Lung (tissue), 12 donors: ENCODE results near the gene OR2F2. TPM values are rescaled to one million over a fixed set of nuclear protein-coding genes. Genes with fewer than 3 reads are reported as not detected.

Source experiments
- ATAC-seq: fragments of 200-7000 bp; cut with Tn5 transposase; one replicate; pipeline ENCODE4 v1.9.1; 2020; ENCODE audit warnings: moderate number of reproducible peaks; ENCODE audit not compliant: insufficient read depth, low FRiP score
- DNase-seq, 3 donors: peaks; one replicate each; pipeline ENCODE4 v3.0.0-alpha.2; 2013 to 2017
- H3K27ac ChIP-seq, 2 donors: one replicate each; pipeline ENCODE4 v1.5.1; 2013; ENCODE audit warnings: mild to moderate bottlenecking in 2 of 2, moderate library complexity in 2 of 2, control low read depth in 1 of 2, inconsistent platforms in 1 of 2, low read depth in 1 of 2, low read length in 1 of 2
- H3K27me3 ChIP-seq, 3 donors: one replicate each; pipeline ENCODE4 v1.5.1; 2013; ENCODE audit warnings: low read length in 2 of 3; ENCODE audit not compliant: control insufficient read depth in 3 of 3, insufficient read depth in 3 of 3
- H3K36me3 ChIP-seq, 4 donors: one replicate each; pipeline ENCODE4 v1.5.1; 2013; ENCODE audit warnings: low read length in 4 of 4, mild to moderate bottlenecking in 1 of 4, moderate library complexity in 1 of 4; ENCODE audit not compliant: control insufficient read depth in 4 of 4, insufficient read depth in 4 of 4
- H3K4me1 ChIP-seq, 5 donors: one replicate each; pipeline ENCODE4 v1.5.1; 2013; ENCODE audit warnings: low read length in 5 of 5, mild to moderate bottlenecking in 2 of 5, moderate library complexity in 1 of 5; ENCODE audit not compliant: control insufficient read depth in 5 of 5, insufficient read depth in 5 of 5
- H3K4me3 ChIP-seq: one replicate; pipeline ENCODE4 v1.5.1; 2013; ENCODE audit warnings: mild to moderate bottlenecking, control low read depth, moderate library complexity
- H3K9ac ChIP-seq, 2 donors: one replicate each; pipeline ENCODE4 v1.5.1; 2013; ENCODE audit warnings: low read length in 2 of 2, control low read depth in 1 of 2; ENCODE audit not compliant: insufficient read depth in 1 of 2
- H3K9me3 ChIP-seq, 4 donors: one replicate each; pipeline ENCODE4 v1.5.1; 2013; ENCODE audit warnings: low read length in 3 of 4, mild to moderate bottlenecking in 1 of 4, moderate library complexity in 1 of 4; ENCODE audit not compliant: control insufficient read depth in 4 of 4, insufficient read depth in 3 of 4
- WGBS, 2 donors: extraction: QIAGEN DNeasy Blood & Tissue Kit; methylation state at CpG; one replicate each; pipeline ENCODE4 v1.1.7; 2013; 5-methylcytosine and 5-hydroxymethylcytosine counted together
- polyA plus RNA-seq, 2 donors: library from polyadenylated mRNA; stranded (reverse); fragments of 200-250 nt; gene quantifications; one replicate each; pipeline ENCODE4 v1.2.1, GENCODE V29; 2013
- total RNA-seq, 2 donors: library from RNA; depleted of rRNA in 1 of 2; stranded (reverse); fragments of >200 nt in 1 of 2; gene quantifications; one replicate each; pipeline ENCODE4 v1.2.1, GENCODE V29; 2014 to 2021
- TF ChIP-seq, protein P1 (sequence below): IDR thresholded peaks from 2 replicates; pipeline ENCODE4 v1.5.1; 2012; ENCODE audit warnings: mild to moderate bottlenecking; ENCODE audit errors: control extremely low read depth, extremely low read depth
- donor health status: control.
- donor health status: control.
- donor health status: Bipolar disorder and iron deficiency.
- donor health status: healthy.
- donor health status: DM: yes; HTN: yes; CAD: no.

The OR2F2 gene
- total and polyA plus RNA-seq, 4 donors = not detected

DNA sequence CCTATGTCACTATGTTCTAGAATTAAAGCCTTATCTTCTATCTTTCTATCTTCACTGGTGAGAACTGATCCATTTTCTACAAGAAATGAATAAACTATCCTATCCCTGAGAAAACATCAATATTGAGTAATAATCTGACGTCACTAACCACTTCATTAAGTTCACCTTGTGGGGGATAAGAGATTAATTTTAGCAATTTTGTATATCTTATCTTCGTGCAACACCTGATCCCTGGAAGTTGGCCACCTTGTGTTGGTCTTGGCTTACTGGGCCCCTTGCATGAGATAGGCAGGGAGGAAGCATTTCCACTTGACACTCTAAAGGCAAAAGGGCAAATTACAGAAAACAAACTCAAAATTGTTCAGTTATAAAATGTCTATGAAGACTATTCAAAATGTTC, 45.0 kb downstream of the OR2F2 start:
- ATAC-seq = no peak
- no peak overlapping the region for H3K9ac ChIP-seq
- TF ChIP-seq, protein P1, sequence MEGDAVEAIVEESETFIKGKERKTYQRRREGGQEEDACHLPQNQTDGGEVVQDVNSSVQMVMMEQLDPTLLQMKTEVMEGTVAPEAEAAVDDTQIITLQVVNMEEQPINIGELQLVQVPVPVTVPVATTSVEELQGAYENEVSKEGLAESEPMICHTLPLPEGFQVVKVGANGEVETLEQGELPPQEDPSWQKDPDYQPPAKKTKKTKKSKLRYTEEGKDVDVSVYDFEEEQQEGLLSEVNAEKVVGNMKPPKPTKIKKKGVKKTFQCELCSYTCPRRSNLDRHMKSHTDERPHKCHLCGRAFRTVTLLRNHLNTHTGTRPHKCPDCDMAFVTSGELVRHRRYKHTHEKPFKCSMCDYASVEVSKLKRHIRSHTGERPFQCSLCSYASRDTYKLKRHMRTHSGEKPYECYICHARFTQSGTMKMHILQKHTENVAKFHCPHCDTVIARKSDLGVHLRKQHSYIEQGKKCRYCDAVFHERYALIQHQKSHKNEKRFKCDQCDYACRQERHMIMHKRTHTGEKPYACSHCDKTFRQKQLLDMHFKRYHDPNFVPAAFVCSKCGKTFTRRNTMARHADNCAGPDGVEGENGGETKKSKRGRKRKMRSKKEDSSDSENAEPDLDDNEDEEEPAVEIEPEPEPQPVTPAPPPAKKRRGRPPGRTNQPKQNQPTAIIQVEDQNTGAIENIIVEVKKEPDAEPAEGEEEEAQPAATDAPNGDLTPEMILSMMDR = no peak
- H3K4me1 ChIP-seq = no peaks in the 10 kb centered on the region
- 51 to 61% methylated on average over 2 of the region's 2 CpGs for WGBS, 2 donors
- no peak for DNase-seq
- H3K36me3 ChIP-seq = no peaks in the 10 kb centered on the region
- no peaks in the 10 kb centered on the region for H3K27me3 ChIP-seq
- peaks cover 0 to 5% (median 0%) of the 10 kb centered on the region in 4 donors for H3K9me3 ChIP-seq
- no peak overlapping the region for H3K27ac ChIP-seq
- H3K4me3 ChIP-seq = no peak overlapping the region

DNA sequence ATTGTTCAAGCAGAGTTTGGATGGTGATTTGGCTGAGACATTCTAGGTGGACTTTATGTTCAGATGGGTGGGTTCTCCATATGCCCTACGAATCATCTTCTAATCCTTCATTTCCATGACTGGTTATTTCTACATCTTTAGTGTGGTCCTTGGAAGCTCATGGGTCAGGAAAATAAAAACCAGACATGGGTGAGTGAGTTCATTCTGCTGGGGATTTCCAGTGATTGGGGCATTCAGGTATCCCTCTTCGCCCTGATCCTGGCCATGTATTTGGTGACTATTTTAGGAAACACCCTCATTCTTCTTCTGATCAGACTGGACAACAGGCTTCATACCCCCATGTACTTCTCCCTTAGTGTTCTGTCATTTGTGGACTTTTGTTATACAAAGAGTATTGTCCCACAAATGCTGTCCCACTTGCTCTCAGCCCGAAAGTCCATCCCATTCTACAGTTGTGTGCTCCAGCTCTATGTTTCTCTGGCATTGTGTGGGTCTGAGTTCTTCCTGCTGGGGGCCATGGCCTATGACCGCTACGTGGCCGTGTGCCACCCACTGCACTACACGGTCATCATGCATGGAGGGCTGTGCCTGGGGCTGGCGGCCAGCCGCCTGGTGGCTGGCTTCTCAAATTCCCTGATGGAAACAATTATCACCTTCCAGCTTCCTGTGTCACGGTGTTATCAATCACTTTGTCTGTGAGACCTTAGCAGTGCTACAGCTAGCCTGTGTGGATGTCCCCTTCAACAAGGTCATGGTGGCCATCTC, 45.9 kb downstream of the OR2F2 start:
- no peaks in the 10 kb centered on the region for H3K36me3 ChIP-seq
- no peaks in the 10 kb centered on the region for H3K27me3 ChIP-seq
- H3K9me3 ChIP-seq = peaks cover 0 to 5% (median 0%) of the 10 kb centered on the region in 4 donors
- WGBS, 2 donors = 91 to 93% methylated on average over 10 of the region's 10 CpGs
- H3K4me1 ChIP-seq = no peaks in the 10 kb centered on the region
- no peak overlapping the region for H3K4me3 ChIP-seq
- DNase-seq (no peak), ATAC-seq (no peak)
- no peak overlapping the region for H3K27ac ChIP-seq
- H3K9ac ChIP-seq = no peak overlapping the region
- TF ChIP-seq, protein P1 = no peak

DNA sequence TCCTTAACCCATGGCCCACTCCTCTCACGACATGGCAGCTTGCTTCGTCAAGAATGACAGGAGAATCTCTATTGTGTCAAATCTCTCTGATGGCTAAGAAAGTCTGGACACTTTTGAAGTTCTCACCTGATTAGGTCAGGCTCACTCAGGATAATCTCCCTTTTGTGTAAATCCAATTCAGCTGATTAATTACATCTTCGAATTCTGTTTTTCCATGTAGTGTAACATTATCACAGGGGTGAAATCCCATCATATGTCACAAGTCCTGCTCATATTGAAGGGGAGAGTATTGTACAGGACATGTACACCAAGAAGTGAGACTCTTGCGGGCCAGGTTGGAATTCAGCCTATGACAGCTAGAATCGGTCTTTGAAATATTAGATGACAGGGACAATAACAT, 48.9 kb downstream of the OR2F2 start:
- no peaks in the 10 kb centered on the region for H3K4me1 ChIP-seq
- no peaks in the 10 kb centered on the region for H3K27me3 ChIP-seq
- no peak overlapping the region for H3K27ac ChIP-seq
- no peak overlapping the region for H3K4me3 ChIP-seq
- no peak overlapping the region for H3K9ac ChIP-seq
- ATAC-seq (no peak), DNase-seq (no peak)
- 92 to 94% methylated on average over 5 of the region's 5 CpGs for WGBS, 2 donors
- no peaks in the 10 kb centered on the region for H3K36me3 ChIP-seq
- H3K9me3 ChIP-seq = peaks cover 0 to 5% (median 0%) of the 10 kb centered on the region in 4 donors
- TF ChIP-seq, protein P1 = no peak

Other genes starting within 250 kb of the OR2F2 start
- gene CTAGE6, start 177.5 kb upstream of the OR2F2 start, total RNA-seq = 1 to 10 TPM in 1 of 2 donors, not detected in 1; 2.0 TPM
- under 1 TPM in 1 of 2 donors, not detected in 1; 0.01 TPM for gene CTAGE6, start 177.5 kb upstream of the OR2F2 start, polyA plus RNA-seq
- gene TCAF1, start 33.1 kb upstream of the OR2F2 start, total RNA-seq = 10 to 100 TPM; 37.1 to 65.8 TPM
- 10 to 100 TPM; 10.1 to 12.2 TPM for gene TCAF1, start 33.1 kb upstream of the OR2F2 start, polyA plus RNA-seq
- not detected for gene OR2F1, start 19.6 kb downstream of the OR2F2 start, total RNA-seq
- gene OR2F1, start 19.6 kb downstream of the OR2F2 start, polyA plus RNA-seq = not detected
- not detected for gene OR6B1, start 65.1 kb downstream of the OR2F2 start, total RNA-seq
- not detected for gene OR6B1, start 65.1 kb downstream of the OR2F2 start, polyA plus RNA-seq
- gene OR2A5, start 113.7 kb downstream of the OR2F2 start, total RNA-seq = not detected
- gene OR2A5, start 113.7 kb downstream of the OR2F2 start, polyA plus RNA-seq = not detected
- not detected for gene OR2A25, start 134.6 kb downstream of the OR2F2 start, total RNA-seq
- gene OR2A25, start 134.6 kb downstream of the OR2F2 start, polyA plus RNA-seq = not detected
- gene OR2A12, start 151.0 kb downstream of the OR2F2 start, total RNA-seq = under 1 TPM in 1 of 2 donors, not detected in 1; 0.06 TPM
- not detected for gene OR2A12, start 151.0 kb downstream of the OR2F2 start, polyA plus RNA-seq
- not detected for gene OR2A2, start 174.3 kb downstream of the OR2F2 start, total RNA-seq
- not detected for gene OR2A2, start 174.3 kb downstream of the OR2F2 start, polyA plus RNA-seq
- gene OR2A14, start 187.9 kb downstream of the OR2F2 start, total RNA-seq = not detected
- not detected for gene OR2A14, start 187.9 kb downstream of the OR2F2 start, polyA plus RNA-seq
- gene CTAGE4, start 248.2 kb downstream of the OR2F2 start, total RNA-seq = 1 to 10 TPM; 4.4 to 8.2 TPM
- 1 to 10 TPM in 1 of 2 donors, under 1 TPM in 1; 0.16 to 4.3 TPM for gene CTAGE4, start 248.2 kb downstream of the OR2F2 start, polyA plus RNA-seq